Measurements from ENCODE around the gene DHCR24.

The DHCR24 gene

GRCh38 chr1:54863267-54863665 lies 23.7 kb downstream of the DHCR24 start:
- no peak for DNase-seq

DNA sequence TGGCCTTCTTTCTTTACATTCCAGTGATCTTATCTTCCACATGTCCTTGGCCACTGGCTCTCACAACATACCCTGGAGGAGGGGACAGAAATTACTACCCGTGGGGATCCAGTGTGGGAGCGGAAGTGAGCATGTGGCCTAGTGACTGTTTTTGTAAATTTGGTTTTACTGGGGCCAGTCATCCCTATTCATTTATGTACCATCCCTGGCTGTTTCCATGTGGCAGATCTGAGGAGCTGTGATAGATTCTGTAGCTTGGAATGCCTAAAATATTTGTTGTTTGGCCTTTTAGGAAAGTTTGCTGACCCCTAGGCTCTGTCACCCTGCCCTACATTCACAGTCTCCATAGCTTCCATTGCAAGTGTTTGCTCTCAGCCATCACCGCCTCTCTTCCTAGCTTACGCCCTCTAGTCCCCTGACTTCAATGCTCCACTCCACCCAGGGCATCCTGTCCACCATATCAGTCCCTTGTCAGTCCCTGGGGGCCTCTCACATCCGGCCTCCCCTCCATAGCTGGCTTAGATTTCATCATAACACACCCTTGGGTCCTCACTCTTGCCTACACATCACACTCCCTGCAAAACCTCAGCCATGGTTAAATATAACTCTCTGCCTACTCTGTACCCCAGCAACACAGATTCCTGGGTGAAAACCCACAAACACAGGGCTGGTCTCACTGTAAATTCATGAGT lies 25.8 kb downstream of the DHCR24 start:
- no peak for DNase-seq

DNA sequence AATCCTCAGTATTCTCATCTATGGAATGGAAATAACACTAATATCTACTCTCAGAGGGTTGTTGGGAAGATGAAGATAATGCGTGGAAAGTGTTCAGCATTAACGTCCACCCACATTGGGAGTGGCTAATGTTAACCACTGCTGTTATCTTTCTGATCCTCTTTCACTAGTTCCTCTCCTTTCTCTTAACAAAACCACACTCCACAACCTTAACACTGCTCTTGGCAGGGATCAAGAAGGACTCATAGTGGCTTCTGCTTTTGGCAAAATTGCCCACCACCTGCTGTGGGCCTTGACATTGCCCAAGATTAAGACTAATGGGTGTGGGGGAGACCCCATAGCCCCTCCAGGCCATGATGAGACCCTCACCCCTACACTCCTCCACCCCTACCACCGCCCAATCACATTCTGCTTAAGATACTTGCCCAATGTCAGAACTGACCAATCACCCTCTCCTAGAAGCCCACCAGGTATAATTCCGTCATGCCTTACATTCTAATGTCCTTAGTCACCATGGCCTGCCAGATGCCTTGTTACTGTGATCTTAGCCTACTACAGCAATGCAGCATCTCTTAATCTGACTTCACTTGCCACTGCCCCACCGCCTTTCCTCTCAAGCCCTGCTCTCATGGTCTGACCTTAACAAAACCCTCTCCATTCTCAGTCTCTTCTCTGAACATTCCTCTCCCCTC lies 27.1 kb downstream of the DHCR24 start:
- no peak for DNase-seq

GRCh38 chr1:54857746-54858561 lies 29.0 kb downstream of the DHCR24 start:
- DNase-seq: no peak

DNA sequence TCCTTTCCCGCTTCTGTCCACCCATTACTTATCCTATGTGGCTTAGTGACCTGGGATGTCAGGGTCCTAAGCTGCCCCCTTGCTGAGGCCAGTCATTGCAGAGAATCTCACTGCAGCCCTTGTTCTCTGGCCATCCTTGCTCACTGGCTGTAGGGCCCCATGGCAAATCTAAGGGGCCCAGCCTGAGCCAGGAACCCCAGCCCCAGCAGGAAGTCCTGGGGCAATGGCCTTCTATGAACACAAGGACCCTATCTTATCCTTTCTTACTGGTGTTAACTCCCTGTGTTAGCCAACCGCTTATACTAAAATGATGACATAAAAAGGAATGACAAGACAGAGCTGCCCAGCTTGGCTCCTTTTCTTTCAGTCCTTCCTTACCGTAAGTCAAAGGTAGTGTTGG lies 29.9 kb downstream of the DHCR24 start:
- no peak for DNase-seq

DNA sequence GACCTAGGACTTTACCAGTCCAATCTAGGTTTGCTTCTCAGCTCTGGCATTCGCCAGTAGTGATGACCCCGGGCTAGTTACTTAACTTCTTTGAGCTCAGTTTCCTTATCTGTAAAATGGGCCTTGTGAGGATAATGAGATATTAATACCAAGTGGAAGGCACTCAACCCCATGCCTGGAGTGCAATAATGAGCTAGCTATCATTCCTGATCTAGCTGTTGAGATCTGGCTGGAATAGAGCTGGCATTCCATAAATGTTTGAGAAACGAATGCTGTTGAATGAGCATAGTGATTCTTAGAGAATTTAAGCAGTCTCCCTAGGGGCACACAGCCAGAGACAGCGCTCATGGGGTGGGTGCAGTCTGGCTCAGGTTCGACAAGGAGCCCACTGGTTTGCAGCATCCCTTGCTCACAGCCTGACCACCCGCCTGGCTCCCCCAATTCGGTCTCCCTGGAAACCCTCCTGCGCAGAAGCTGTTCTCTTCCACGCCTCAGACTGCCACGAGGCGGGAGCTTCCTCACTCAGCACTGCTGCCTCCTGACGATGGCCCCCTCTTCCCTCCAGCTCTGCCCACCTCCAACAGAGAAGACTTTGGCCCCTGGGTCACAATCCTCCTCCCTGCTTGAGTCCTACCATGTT lies 32.5 kb downstream of the DHCR24 start:
- no peak for DNase-seq

GRCh38 chr1:54853793-54854370 lies 33.1 kb downstream of the DHCR24 start:
- DNase-seq: no peak

- DNase-seq: no peak
Measured at GRCh38 chr1:54853096-54853792, 33.8 kb downstream of the DHCR24 start.

DNA sequence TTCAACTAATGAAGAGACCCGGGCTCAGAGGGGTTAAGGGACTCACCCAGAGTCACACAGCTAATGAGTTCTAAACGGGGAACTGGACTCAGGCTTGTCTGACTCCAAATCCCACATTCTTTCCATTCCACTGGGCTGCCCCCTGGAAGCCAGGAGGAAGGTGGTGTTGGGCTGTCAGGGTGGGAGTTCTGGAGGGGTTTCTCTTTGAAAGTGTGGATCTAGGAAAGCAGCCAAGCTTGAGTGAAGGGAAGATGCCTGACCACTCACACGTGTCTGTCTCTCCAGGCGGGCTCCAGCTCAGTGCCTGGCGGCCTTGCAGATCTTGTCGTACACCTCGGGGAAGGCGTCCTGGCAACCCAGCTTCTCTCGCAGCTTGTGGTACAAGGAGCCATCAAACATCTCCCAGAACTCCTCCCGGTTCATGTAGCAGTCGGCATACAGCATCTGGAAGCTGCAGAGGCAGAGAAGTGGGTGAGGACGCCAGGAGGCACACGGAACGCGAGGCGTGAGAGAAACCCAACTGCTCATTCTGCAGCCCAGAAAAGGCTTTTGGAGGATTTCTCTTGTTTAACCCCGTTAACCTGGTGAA lies 35.0 kb downstream of the DHCR24 start:
- DNase-seq: no peak

GRCh38 chr1:54851406-54851805 lies 35.6 kb downstream of the DHCR24 start:
- no peak for DNase-seq

- DNase-seq: no peak
Measured at GRCh38 chr1:54850737-54851136, 36.3 kb downstream of the DHCR24 start.

GRCh38 chr1:54850069-54850730 lies 36.8 kb downstream of the DHCR24 start:
- DNase-seq: no peak

DNA sequence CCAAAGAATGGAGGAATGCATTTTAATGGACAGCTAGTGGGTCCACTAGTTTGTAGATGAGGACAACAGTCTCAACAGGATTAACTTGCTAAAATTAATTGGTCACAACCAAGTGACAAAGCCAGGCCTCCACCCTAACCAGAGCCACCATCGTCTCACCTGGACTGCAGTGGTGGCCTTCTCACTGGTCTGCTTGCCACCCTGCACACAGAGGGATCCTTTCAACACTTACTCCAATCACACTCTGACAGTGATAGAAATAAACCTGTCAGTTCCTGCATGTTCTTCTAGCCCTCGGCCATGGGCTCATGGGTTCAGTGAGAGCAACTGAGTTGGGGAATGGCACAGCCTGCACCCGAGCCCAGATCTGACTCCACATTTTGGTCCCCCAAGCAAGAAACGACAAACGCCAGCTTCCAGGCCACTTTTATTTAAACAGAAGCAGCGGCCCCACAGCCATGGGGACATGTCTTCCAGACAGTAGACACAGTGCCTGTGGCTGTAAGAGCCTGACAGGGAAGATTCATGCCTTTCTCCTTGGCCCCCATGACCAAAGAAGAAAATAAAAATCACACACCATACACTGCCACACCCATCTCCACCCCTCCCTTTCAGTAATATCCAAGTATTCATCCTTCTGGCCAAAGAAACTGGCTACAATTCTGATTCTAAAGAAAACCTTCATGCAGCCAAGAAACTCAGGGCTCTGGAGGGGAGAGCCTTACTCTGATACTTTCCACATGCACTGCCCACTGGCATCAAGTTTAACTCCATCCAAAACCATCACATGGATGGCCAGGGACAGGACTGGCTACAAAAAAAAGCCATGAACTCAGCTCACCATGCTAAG lies 37.6 kb downstream of the DHCR24 start:
- DNase-seq: no peak

- DNase-seq: no peak
Measured at GRCh38 chr1:54848134-54848948, 38.7 kb downstream of the DHCR24 start.

DNA sequence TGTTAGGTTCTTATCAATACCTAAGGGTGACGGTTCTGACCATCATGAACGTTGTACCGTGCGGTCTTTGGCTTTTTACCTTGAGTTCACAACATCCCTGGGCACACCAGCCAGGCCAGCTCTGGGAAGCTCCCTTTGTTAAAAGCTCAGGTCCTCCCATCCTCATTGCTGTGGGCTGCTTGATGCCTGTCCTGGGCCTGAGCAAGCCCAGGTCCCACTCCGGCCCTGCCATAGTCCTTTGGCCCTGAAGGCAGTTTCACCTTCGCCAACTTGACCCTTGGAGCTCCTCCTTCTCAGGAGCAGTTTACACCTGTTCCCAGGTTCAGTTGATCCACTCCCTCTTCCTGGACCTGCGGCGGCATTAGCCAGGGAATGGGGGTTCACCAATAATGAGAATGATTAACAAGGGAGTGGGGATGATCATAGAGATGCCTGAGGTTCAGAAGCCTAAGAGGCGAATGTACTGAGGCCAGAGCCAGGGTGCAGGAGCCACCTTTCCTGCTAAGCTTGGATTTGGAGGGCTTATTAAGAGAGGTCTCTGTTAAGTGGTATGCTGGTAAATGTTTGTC lies 40.2 kb downstream of the DHCR24 start:
- no peak for DNase-seq

DNA sequence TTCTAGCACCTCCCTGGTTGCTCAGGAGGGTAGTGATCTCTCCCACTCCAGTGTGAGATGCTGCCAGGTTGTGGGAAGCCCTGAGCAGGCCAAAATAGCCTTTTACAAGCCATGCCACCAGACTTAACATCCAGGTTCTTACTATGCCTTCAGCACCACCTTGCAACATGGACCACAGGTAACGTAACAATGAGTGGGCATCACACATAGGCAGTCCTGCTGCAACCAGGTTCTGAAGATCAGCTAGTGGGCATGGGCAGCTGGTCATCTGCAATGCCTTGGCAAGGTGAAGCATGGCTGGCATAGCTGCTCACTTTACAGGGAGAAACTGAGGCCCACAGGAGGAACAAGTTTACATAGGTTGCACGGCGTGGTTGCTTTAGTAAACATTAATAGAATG lies 40.7 kb downstream of the DHCR24 start:
- no peak for DNase-seq

- DNase-seq: no peak
Measured at GRCh38 chr1:54845772-54846171, 41.2 kb downstream of the DHCR24 start.

DNA sequence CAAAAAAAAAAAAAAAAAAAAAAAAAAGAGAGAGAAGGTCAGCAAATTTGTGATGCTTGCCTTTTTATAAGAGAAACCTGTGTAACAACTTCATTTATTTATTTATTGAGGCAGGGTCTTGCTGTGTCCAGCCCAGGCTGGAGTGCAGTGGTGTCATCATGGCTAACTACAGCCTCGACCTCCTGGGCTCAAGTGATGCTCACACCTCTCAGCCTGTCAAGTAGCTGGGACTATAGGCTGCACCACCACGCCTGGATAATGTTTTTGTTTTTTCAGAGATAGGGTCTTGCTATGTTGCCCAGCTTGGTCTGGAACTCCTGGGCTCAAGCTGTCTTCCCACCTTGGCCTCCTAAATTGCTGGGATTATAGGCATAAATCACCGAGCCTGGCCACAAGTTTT lies 42.4 kb downstream of the DHCR24 start:
- no peak for DNase-seq

DNA sequence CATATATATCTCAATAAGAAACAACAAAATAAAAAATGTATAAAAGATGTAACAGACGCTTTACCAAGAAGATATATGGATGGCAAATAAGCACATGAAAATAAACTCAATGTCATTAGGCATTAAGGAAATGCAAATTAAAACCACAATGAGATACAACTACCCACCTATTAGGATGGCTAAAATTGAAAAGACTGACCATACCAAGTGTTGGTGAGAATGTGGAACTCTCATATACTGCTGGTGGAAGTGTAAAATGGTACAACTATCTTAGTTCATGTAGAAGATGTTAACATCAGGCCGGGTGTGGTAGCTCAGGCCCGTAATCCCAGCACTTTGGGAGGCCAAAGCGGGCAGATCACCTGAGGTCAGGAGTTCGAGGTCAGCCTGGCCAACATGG lies 43.5 kb downstream of the DHCR24 start:
- no peak for DNase-seq

All from bone marrow (tissue), 2 donors.